Embryonic facial prominence (tissue), 1 donor: ENCODE results near the gene FGF23.
A peak's percentile ranks its signal among the peaks of the same experiment; 100 is the strongest.

ENCODE experiments used
- DNase-seq: peaks from one replicate; pipeline ENCODE4 v3.0.0-alpha.2; 2016; ENCODE audit errors: extremely low spot score

Gene FGF23

DNA sequence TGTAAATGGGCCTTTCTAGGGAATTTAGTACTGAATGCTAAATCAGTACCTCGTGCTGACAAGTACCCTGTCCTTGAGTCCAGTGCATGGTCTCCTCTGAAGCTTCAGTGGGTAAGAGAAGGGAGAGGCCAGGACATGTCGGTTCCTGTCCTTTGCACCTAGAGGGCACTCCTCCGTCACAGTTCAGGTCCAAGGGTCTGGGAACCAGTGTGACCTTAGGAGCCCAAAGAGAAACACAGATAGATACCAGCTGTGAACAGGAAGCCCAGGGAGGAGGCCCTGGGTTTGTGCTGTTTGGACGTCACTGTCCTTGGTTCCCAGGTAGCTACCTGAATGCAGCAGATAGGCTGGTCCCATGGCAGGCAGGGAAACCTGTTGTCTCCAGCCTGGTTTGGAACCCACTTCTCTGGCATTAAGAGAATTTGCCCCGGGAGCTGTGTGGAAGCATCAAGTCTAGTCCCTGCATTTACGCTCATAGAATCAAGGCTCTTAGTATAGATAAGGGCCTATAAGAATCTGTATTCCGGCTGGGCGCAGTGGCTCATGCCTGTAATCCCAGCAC lies 3.9 kb upstream of the FGF23 start:
- no peak for DNase-seq

DNA sequence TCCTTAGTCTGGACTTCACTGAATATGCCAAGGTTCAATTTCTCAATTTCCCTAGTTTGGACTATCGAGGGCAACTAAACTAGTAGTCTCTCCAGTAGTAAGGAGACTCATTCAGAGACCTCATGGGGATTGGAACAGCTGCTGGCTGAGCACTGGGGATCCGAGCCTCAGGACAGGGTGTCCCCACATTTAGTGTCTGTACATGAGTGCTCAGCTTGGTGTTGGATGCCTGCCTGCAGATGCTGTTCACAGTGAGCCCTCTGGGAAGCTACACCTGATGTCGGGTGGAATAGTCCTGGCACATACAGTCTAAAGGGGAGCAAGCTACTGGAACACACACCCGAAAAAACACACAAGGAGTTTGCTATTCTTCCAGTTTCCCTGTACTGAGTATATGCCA lies 820 bp upstream of the FGF23 start:
- DNase-seq, result no peak

DNA sequence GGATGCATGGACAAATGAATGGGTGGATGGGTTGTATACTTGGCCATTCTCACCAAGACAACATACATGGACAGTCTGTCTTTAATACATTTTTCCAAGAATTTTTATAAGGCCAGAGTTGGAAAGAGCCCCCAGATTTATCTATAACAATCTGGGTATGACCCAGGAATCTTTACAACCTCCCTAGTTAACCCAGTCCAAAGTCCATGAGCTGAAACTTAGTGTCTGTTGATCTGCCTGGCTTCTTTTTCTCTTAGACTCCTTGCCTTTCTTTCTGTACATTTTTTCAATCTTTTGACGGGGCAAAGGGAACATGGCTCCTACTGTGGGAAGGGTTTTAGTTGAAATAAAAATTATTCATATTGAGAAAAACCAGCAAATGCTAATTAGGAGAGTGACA lies 740 bp downstream of the FGF23 start:
- no peak for DNase-seq

DNA sequence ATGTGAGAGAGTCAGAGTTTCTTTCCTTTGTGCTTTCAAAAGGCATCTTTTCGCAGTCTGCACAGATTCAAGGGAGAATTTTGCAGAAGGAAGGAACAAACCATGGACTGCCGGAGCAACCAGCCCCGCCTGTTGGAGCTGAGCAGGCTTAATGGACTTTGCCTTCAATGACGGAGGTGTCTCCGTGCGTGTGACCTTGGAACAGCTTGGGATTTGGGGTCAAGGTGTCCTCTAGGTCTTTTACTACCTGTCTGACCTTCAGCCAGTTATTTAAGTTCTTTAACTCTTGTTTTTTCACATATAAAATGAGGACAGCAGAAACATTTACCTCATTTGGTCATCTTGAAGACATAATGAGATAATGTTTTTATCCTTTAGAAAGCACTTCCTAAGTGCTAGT lies 4.1 kb downstream of the FGF23 start:
- DNase-seq, result no peak

DNA sequence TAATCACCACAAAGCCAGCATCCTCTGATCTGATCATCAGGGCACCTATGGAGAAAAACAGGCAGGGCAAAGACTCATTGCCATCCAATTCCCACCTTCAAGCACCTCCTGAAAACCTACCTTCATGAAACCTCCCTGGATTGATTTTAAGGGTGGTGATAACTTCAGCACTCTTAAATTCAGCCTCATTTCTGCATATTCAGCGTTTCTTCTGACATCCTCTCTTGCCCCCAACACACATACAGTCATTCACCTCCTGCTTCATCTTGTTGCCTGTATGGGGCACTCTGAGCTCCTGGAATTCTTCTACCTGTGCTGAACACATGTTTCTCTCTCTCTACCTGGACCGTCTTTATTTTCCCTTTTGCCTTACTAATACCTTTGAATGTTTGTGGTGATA lies 6.9 kb downstream of the FGF23 start:
- no peak for DNase-seq

DNA sequence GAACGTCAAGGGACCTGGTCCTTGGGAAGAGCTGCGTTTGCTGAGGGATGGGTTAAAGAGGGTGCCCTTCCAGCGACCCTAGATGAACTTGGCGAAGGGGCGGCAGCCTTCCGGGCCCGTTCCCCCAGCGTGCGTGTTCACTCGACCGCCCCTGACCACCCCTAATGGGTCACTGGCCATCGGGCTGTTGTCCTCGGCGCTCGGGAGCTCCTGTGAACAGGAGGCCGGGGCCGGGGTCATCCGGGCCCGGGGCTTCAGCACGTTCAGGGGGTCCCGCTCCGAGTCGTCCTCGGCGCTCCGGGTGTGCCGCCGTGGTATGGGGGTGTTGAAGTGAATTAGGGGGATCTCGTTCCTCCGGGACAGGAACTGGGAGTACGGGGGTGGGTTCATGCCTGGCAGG lies 9.2 kb downstream of the FGF23 start:
- no peak for DNase-seq

DNA sequence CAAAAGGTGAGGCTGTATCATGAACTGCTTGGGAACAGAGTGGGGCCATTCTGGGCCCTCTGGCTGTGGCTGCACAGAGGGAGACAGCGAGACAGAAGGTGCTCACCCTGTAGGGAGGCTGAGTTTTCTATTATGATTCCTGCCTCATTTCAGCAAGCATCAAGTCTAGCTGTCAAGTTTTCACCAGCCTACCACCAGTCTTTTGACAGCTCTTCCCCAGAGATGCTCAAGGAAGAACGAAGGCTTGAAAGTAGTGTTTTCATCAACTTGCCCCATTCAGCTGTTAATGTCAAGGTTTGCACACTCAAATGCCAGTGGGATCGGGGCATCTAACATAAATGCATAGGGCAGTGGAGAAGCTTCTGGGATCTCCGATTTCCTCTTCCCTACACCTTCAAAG lies 10.0 kb downstream of the FGF23 start:
- no peak for DNase-seq

DNA sequence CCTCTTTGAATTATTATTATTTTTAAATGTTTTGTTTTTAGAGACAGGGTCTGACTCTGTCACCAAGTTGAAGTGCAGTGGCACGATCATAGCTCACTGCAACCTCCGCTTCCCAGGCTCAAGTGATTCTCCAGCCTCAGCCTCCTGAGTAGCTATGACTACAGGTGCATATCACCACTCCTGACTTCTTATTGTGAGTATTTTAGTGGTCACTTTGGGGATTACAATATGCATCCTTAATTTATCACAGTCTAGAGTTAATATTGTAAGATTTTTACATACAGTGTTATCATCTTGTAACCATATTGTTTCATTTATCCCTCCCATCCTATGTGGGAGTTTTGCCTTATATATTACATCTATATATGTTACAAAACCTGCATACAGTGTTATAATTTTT lies 13.4 kb downstream of the FGF23 start:
- no peak for DNase-seq

DNA sequence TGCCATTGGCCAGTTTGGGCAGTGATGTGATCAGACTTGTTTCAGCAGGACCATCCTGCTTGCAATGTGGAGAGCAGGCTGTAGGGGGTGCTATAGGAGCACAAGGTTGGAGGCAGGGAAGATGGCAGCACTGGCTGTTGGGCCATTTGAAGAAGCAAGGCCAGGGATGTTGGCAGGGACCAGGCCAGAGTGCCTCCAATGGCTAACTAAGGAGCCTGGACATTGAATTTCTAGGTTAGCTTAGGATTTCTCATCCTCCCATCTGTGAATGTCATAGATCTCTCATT lies 23.5 kb downstream of the FGF23 start:
- no peak for DNase-seq

DNA sequence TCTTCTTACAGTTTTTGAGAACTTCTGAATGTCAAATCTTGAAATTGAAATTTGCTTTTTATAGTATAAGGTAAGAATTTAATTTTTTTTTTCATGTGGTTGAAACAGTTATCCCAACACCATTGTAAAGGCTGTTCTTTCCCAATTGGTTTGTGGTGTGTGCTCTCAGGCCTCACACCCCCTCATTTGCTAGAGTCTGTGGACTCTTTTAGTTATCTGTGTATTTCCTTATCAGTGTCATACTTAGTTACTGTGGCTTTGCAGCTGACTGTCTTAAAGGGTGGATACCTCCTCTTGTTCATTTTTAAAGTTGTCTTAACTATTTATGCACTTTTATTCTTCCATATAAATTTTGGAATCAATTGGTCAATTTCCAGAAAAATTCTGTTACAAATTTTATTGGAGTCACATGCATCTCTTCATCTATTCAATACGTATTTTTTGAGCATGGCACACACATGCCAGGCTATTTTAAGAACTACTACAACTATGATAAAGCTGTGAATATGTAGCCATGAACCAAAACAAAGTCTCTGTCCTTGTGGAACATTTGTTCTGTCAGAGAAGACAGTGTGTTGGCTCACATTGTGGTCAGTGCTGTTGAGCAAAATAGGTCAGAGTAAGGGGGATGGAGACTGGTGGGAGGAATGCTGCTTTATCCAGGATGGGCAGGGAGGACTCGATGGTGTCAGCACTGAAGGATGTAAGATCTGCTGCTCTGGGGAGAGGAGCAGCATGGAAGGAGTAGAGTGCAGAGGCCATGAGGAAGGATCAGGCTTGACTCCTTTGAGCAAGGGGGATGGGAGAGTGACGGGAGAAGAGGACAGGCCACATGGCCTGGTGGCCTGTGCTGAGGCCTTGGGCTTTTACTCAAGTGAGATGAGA lies 24.1 kb downstream of the FGF23 start:
- DNase-seq, result no peak

DNA sequence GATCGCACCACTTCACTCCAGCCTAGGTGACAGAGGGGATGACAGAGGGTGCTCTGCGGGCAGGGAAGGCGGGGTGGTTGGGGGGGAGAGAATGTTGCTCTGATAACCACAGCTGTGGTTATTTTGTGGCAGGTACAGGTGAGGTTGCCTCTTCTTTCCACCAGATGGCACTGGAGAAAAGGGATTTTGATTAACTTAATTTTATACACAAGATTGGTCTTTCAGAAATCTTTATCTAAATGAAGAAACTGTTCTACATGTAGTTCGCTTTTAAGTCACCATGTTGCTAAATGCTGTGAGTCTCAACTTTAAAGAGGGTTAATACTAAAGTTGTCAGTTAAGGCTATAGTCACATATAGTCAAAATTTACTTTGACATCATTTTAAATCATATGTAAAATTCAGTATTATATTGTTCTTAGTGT lies 25.7 kb downstream of the FGF23 start:
- no peak for DNase-seq

DNA sequence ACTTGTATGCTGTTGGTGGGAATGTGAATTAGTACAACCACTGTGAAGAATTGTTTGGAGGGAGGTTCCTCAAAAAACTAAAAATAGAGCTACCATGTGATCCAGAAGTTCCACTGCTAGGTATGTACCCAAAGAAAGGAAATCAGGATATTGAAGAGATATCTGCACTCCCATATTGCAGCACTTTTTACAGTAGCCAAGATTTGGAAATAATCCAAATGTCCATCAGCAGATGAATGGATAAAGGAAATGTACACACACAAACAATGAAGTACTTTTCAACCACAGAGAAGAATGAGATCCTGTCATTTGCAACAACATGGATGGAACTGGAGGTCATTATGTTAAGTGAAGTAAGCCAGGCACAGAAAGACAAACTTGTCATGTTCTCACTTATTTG lies 32.6 kb downstream of the FGF23 start:
- no peak for DNase-seq

DNA sequence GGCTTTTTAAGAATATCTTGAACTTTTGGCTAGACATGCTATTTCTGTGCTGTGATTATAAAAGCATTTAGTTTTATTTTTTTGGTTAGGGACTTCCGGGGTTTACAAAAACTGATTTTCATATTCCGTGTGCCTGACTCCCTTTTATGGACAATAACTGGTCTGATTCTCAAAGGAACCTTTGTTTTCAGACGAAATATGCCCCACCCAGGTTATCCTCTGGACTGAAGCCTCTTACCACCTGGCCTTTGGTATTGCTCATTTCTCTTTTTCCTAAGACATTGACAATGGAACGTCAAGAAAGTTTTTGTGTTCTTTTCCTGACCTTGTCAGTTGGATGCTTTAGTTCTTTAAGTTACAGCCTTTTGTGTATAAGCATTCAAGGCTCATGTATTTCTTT lies 47.7 kb downstream of the FGF23 start:
- DNase-seq, result no peak

DNA sequence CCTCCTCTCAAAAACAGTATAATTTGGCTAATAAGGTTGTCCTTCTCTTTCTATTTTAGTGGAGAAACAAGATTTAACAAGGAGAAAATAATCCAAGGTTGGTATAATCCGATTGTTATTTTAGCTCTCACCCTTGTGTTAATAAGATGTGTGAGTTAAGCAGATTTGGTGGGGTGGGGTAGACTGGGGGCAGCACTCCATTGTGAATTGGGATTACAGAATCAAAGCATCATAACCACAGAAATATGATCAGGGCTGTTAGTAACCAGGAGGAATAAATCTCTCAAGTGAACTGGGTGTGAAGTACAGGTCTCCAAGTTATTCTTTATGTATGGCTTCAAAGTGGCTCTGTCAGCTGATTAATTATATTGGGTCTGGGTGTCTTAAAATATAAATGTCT lies 48.3 kb downstream of the FGF23 start:
- no peak for DNase-seq

DNA sequence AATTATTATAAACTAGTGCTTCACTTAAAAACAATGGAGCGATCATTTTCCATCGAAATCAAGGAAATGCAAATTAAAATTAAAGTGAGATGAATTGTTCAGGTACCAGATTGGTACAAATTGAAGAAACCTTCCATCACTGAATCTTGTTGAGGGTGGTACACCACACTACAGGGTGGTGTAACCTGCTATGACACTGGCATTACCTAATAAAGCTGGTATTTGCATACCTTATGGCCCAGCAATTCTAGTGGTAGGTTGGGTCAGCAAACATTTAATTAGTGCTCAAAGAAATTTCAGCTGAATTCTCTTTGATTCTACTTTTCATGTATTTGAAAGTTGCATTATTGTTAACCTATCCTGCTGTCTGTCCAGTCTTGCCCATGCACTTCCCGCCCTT lies 49.3 kb downstream of the FGF23 start:
- DNase-seq, result no peak

DNA sequence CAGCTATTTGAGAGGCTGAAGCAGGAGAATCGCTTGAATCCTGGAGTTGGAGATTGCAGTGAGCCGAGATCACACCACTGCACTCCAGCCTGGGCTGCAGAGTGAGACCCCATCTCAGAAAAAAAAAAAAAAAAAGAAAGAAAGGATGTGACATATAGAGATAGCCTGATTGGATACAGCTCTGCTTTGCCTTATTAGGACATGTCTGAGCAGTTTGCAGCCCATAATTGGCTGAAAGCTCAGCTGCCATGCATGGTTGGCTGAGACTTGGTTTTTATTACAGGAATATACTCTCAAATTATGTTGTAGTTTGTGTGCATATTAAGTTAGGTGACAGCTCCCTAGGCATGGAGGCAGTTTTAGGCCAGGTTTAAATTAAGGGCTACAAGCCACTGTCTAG lies 52.2 kb downstream of the FGF23 start:
- DNase-seq, result no peak

DNA sequence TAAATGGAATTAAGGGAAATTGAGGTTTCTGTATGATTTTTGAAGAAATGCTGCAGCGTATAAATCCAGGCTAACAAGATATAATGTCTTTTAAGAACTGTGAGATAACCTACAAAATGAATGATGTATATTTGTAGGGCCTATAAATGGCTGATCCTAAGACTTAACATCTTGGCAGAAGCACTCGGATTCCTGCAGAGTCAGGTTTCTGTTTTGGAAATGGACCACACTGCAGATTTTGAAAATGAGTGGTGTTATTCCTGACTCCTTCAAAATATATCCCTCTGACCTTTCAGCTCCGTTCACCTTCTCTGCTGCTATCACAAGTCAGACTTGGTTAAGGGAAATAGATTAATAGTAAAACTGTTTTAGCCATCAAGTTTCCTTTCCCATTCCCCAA lies 53.5 kb downstream of the FGF23 start:
- no peak for DNase-seq

DNA sequence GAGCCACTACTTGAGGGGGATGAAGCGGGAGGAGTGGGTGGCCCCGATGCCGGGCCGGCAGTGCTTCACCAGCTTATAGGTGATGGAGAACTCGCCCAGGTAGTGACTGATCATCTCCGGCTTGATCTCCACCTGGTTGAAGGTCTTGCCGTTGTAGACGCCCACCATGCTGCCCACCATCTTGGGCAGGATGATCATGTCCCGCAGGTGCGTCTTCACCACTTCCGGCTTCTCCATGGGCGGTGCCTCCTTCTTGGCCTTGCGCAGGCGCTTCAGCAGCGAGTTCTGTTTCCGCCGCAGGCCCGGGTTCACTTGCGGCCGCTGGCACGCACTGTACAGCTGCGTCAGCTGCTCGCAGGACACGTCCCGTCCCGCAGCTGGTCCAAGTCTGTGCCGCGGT lies 55.1 kb downstream of the FGF23 start:
- DNase-seq, result no peak

DNA sequence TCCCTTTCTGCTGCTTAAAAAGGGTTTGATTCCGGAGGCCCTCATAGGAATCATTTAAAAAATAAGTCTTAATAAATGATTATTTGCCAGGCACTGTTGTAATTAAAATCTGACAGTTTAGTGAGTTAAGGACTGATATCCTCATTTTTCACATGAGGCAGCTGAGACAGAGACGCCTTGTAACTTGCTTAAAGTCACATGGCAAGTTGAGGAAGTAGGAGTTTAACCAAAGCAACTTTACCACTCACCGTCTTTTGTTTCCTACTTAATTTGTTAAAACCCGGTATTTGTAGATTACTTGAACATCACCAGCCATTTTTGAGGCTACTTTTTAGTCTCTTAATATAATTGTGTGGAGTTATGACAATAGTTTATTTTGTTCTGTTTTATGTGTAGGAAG lies 56.1 kb downstream of the FGF23 start:
- DNase-seq, result no peak

DNA sequence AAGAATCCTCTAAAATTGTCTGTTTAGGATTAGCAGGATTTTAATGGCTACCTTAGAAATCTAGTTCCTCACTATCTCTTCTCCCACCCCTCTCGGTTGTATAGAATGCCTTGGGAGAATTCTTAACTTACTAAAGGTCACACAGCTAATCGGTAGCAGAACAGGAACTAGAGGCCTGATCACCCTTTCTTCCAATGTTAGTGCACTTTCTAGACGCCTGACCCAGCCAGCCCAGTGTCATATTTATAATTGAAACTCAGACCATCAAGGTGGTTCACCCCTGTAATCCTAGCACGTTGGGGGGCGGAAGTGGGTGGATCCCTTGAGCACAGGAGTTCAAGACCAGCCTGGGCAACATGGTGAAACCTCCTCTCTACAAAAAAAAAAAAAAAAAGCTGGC lies 56.8 kb downstream of the FGF23 start:
- DNase-seq, result no peak

DNA sequence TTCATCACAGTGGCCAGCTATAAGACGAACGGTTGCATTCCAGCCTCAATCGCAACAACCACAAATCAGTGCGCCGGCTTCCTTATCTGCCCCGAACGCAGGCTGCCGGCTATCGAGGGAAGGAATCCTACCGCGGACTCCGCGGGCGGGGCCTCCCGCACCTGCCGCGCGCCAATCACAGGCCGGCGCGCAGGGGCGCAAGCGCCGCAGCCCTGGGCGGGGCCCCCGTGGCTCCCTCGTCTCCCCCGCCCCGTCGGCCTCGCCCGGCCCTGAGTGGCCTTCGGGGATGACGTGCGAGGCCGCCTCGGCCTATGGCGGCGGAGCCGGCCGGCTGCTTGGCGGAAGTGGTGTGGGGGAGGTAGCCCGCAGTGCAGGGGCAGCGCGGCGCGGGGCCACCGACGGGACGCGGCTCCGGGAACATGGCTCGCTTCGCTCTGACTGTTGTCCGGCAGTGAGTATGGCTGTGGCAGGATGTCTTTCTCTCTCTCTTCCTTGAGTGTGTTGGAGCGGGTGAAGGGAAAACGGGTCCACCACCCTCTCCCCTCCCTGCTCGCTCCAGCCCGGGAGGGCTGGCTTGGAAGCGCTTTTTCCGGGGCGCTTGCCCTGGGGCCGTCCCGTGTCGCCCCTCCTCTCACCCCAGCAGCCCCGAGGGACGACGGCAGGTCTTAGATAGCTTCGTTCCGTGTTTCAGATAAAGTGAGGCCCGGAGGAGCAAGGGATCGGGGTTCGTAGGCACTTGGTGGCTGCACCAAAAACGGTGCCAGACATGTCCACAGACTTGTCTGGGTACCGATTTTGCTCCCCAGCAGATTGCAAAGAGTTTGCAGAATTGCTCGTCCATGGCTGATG lies 58.4 kb downstream of the FGF23 start, which contains the start of gene TIGAR:
TSS of gene TIGAR (plus strand) at position 361 of the 849 bp plus-strand sequence. CDS start at position 420, 59 bp downstream.
- DNase-seq, result peak; percentile 75

DNA sequence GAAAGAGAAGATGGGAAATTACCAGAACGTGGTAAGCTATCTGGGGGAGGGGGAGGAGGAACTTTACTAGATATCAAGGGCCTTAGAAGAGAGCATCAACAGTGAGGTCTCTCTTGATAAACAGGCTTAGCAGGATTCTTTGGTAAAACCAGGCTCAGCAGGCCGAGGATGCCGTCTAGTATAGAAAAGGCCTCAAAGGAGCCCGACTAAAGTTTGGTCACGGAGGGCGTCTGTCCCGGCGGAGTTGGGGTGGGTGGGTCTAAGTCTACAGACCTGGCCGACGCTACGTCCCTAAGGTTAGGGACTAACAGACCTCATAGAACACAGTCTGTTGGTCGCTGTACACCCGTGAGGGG lies 59.0 kb downstream of the FGF23 start:
- DNase-seq, result no peak
